RWPE2 (cell line): ENCODE results near the gene SDK2.

Experiments
- ATAC-seq: fragments of 200-7000 bp; cut with Tn5 transposase; 3 replicates; pipeline ENCODE4 v1.9.1; 2021; ENCODE audit warnings: low read depth
- DNase-seq: peaks from one replicate; pipeline ENCODE4 v3.0.0-alpha.2; 2020; ENCODE audit warnings: low spot score
- H3K27ac ChIP-seq: fragments of 450-650 bp; 2 replicates; pipeline ENCODE4 v1.5.1; 2017; ENCODE audit warnings: mild to moderate bottlenecking; ENCODE audit not compliant: poor library complexity, severe bottlenecking
- H3K27me3 ChIP-seq: fragments of 250-450 bp; sonication (Bioruptor Pico); 2 replicates; pipeline ENCODE4 v1.5.1; 2021; ENCODE audit warnings: mild to moderate bottlenecking, moderate library complexity; ENCODE audit not compliant: insufficient read depth, poor library complexity, severe bottlenecking
- H3K36me3 ChIP-seq: fragments of 250-450 bp; sonication (Bioruptor Pico); 2 replicates; pipeline ENCODE4 v1.5.1; 2020; ENCODE audit warnings: low read depth, mild to moderate bottlenecking, moderate library complexity
- H3K4me1 ChIP-seq: fragments of 250-450 bp; sonication (Bioruptor Pico); 2 replicates; pipeline ENCODE4 v1.5.1; 2021; ENCODE audit warnings: mild to moderate bottlenecking, moderate library complexity; ENCODE audit not compliant: insufficient read depth, poor library complexity, severe bottlenecking
- H3K4me3 ChIP-seq: fragments of 250-450 bp; sonication (Bioruptor Pico); 2 replicates; pipeline ENCODE4 v1.5.1; 2021; ENCODE audit warnings: mild to moderate bottlenecking, moderate library complexity; ENCODE audit not compliant: severe bottlenecking
- H3K9me3 ChIP-seq: fragments of 250-450 bp; sonication (Bioruptor Pico); 2 replicates; pipeline ENCODE4 v1.5.1; 2021; ENCODE audit warnings: mild to moderate bottlenecking, moderate library complexity; ENCODE audit not compliant: severe bottlenecking
- TF ChIP-seq, protein P1 (sequence below): fragments of 450-650 bp; IDR thresholded peaks from one replicate; pipeline ENCODE4 v1.5.1; 2017; ENCODE audit warnings: mild to moderate bottlenecking, moderate library complexity; ENCODE audit not compliant: poor library complexity, severe bottlenecking

SDK2 gene

DNA sequence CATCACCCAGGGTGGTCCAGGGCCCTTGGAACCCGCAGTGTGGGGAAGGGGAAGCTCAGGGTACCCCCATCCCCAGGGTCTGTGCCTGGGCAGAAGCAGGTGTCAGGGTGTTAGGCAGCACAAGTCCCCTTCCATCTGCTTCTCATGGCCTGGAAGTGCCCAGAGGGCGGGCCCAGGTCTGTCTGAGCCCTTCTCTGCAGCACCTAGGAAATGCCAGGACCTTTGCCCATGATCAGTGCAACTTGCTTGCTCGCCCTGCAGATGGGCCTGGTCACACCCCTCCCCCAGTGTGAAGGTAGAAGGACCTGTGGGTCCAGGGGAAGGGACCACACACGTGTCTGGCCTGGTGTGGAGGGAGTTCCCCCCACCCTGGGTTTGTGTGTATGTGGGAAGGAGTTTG, 174.9 kb downstream of the SDK2 start:
- no peak overlapping the region for H3K4me3 ChIP-seq
- H3K27ac ChIP-seq, result no peak overlapping the region
- TF ChIP-seq, protein P1, sequence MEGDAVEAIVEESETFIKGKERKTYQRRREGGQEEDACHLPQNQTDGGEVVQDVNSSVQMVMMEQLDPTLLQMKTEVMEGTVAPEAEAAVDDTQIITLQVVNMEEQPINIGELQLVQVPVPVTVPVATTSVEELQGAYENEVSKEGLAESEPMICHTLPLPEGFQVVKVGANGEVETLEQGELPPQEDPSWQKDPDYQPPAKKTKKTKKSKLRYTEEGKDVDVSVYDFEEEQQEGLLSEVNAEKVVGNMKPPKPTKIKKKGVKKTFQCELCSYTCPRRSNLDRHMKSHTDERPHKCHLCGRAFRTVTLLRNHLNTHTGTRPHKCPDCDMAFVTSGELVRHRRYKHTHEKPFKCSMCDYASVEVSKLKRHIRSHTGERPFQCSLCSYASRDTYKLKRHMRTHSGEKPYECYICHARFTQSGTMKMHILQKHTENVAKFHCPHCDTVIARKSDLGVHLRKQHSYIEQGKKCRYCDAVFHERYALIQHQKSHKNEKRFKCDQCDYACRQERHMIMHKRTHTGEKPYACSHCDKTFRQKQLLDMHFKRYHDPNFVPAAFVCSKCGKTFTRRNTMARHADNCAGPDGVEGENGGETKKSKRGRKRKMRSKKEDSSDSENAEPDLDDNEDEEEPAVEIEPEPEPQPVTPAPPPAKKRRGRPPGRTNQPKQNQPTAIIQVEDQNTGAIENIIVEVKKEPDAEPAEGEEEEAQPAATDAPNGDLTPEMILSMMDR, result no peak
- ATAC-seq, result no peak
- DNase-seq, result no peak
- peaks cover 2% of the 10 kb centered on the region for H3K4me1 ChIP-seq
- H3K27me3 ChIP-seq, result no peaks in the 10 kb centered on the region
- H3K9me3 ChIP-seq, result no peaks in the 10 kb centered on the region
- no peaks in the 10 kb centered on the region for H3K36me3 ChIP-seq

DNA sequence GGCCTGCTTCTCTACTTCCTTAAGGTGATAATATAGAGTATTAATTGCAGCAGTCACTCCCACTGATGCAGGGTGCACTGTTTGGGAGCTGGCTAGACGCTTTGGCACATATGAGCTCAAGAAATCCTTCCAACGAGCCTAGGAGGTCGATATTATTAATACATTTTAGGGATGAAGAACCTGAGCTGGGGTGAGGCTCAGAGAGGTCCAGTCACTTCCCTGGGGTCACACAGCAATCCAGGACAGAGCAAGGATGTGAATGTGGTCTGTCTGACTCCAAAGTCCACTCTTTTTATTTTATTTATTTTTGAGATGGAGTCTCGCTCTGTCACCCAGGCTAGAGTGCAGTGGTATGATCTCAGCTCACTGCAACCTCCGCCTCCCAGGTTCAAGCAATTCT, 176.0 kb downstream of the SDK2 start:
- no peaks in the 10 kb centered on the region for H3K27me3 ChIP-seq
- TF ChIP-seq, protein P1, result no peak
- DNase-seq (no peak), ATAC-seq (no peak)
- no peak overlapping the region for H3K4me3 ChIP-seq
- H3K9me3 ChIP-seq, result no peaks in the 10 kb centered on the region
- no peaks in the 10 kb centered on the region for H3K4me1 ChIP-seq
- no peaks in the 10 kb centered on the region for H3K36me3 ChIP-seq
- no peak overlapping the region for H3K27ac ChIP-seq

DNA sequence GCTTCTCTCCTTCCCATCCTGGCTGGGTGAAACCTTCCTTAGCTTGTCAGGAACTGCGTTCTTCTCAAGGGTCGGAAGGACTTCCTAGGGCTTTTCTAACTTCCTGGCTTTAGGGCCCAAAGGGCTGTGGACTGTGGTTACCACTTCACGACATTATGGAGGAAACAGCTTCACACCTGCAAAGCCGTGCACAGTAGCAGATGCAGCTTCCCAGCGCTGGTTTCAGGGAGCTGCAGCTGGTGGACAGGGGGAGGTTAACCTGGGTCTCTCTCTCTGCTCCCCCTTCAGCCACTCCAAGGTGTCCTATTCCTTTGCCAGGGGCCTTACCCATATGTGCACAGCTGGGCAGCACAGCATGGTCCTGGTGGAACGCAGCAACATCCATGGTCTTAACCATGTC, 176.6 kb downstream of the SDK2 start:
- no peak for DNase-seq
- no peaks in the 10 kb centered on the region for H3K4me1 ChIP-seq
- TF ChIP-seq, protein P1, result no peak
- no peaks in the 10 kb centered on the region for H3K36me3 ChIP-seq
- no peak overlapping the region for H3K4me3 ChIP-seq
- no peaks in the 10 kb centered on the region for H3K9me3 ChIP-seq
- no peak for ATAC-seq
- H3K27me3 ChIP-seq, result no peaks in the 10 kb centered on the region
- no peak overlapping the region for H3K27ac ChIP-seq

DNA sequence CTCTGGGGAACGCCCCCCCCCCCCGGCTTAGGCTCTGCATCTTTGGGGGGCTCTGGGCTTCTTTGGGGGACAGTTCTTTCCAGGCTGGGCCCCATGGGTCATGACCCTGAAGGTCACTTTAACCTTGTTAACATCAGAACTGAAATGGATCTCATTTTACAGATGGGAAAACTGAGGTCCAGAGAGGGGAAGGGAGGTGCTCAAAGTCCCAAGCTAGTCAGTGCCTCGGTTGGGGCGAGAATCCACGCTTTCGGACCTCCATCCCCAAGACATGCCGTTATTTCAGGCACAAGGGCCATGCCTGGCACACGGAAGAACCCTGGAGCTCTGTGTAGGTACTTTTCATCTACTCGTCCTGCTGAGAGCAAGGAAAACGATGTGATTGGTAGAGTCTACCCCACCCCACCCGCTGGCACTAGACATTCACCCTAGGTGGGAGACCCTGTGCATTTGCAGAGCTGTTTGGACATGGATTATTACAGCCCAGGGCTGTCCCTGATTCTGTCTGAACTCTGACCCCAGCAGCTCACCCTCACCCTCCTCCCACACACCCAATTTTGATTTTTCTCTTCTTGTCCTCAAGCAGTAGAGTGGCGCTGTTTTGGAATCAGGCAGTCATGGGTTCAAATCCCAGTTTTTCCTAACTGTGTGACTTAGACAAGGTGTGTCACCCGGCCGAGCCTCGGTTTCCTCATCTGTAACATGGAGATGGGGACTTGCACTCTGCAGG, 177.4 kb downstream of the SDK2 start:
- H3K27ac ChIP-seq, result no peak overlapping the region
- ATAC-seq (no peak), DNase-seq (no peak)
- no peak overlapping the region for H3K4me3 ChIP-seq
- no peaks in the 10 kb centered on the region for H3K9me3 ChIP-seq
- no peaks in the 10 kb centered on the region for H3K27me3 ChIP-seq
- TF ChIP-seq, protein P1, result no peak
- H3K36me3 ChIP-seq, result no peaks in the 10 kb centered on the region
- H3K4me1 ChIP-seq, result no peaks in the 10 kb centered on the region

DNA sequence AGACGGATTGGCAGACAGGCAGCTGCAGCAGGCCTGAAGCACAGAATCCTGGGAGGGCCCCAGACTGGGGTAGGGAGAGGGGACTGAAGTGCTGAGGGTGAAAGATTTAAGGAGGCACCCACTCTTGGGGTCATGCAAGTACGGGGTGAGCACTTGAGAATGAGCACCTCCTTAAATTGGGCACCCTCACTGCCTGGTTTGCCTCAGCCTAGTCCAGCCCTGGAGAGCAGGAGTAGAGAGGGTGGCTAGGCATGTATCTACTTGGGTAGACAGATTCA, 178.4 kb downstream of the SDK2 start:
- no peaks in the 10 kb centered on the region for H3K4me1 ChIP-seq
- ATAC-seq (no peak), DNase-seq (no peak)
- TF ChIP-seq, protein P1, result no peak
- H3K4me3 ChIP-seq, result no peak overlapping the region
- no peaks in the 10 kb centered on the region for H3K9me3 ChIP-seq
- H3K27ac ChIP-seq, result no peak overlapping the region
- no peaks in the 10 kb centered on the region for H3K36me3 ChIP-seq
- no peaks in the 10 kb centered on the region for H3K27me3 ChIP-seq
